IMR-90 (cell line): ENCODE data around the gene CCNK.

ENCODE experiments used
- BHLHE40 ChIP-seq: fragments of 150-350 bp; IDR thresholded peaks from 2 replicates; pipeline ENCODE4 v1.6.1; 2016; ENCODE audit warnings: mild to moderate bottlenecking, low read depth, low read length
- CEBPB ChIP-seq: IDR thresholded peaks from 2 replicates; pipeline ENCODE4 v1.6.1; 2012; ENCODE audit warnings: low read depth, low read length, improper control_type of control experiment
- MAFK ChIP-seq: IDR thresholded peaks from 2 replicates; pipeline ENCODE4 v1.6.1; 2012; ENCODE audit warnings: low read depth, low read length, improper control_type of control experiment
- POLR2A ChIP-seq: IDR thresholded peaks from 2 replicates; pipeline ENCODE4 v1.6.1; 2012; ENCODE audit warnings: mild to moderate bottlenecking, low read depth, low read length
- SMC3 ChIP-seq: fragments of 150-350 bp; IDR thresholded peaks from 2 replicates; pipeline ENCODE4 v1.6.1; 2016; ENCODE audit warnings: low read depth, mild to moderate bottlenecking, antibody characterized with exemption, low read length, moderate library complexity
- TF ChIP-seq, protein P1 (sequence below): conservative IDR thresholded peaks from 2 replicates; pipeline ENCODE4 v1.5.1; 2012; ENCODE audit warnings: mild to moderate bottlenecking, low read depth, low read length, improper control_type of control experiment

DNA sequence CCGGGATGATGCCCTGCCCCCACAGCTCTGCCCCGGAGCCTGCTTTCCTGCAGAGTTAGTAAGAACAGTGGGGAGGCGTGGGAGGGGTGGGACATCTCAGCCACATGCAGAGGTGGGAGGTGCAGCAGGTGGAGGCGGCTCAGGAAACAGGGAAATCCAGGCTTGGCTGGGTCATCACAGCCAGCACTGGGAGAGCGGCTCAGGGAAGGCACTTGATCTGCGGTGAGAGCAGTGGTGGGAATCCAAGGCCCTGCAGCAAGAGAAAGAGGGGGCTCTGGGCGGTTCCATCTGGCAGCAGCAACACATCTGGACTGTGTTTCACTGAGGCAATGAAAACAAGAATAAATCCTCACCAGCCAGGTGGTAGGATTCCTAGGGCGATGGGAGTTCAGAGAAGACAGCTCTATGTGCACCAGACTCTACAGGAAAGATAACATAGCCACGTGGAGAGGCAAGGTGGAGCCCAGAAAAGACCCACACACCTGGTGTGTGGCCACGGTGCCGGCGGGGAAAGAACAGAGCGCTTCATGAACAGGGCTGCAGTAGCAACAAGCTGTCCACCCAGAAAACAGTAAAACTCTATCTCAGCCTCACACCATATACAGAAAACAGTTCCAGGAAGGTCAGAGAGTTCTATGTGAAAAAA lies 65.1 kb downstream of the CCNK start:
- TF ChIP-seq POLR2A: no peak
- TF ChIP-seq, protein P1, sequence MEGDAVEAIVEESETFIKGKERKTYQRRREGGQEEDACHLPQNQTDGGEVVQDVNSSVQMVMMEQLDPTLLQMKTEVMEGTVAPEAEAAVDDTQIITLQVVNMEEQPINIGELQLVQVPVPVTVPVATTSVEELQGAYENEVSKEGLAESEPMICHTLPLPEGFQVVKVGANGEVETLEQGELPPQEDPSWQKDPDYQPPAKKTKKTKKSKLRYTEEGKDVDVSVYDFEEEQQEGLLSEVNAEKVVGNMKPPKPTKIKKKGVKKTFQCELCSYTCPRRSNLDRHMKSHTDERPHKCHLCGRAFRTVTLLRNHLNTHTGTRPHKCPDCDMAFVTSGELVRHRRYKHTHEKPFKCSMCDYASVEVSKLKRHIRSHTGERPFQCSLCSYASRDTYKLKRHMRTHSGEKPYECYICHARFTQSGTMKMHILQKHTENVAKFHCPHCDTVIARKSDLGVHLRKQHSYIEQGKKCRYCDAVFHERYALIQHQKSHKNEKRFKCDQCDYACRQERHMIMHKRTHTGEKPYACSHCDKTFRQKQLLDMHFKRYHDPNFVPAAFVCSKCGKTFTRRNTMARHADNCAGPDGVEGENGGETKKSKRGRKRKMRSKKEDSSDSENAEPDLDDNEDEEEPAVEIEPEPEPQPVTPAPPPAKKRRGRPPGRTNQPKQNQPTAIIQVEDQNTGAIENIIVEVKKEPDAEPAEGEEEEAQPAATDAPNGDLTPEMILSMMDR: no peak
- no peak for TF ChIP-seq SMC3
- no peak for TF ChIP-seq CEBPB
- TF ChIP-seq BHLHE40: no peak
- no peak for TF ChIP-seq MAFK
